Stimulated activated CD4-positive, alpha-beta T cell treated with anti-CD3 and anti-CD28 coated beads, TNF-alpha, amount 100 ng/mL, for 1 hour (primary cell): ENCODE results near the gene ISOC1.

Experiments
- DNase-seq, 3 donors: peaks; one replicate each; pipeline ENCODE4 v3.0.0-alpha.2; 2020; ENCODE audit warnings: low read depth in 3 of 3, low spot score in 1 of 3

The ISOC1 gene

GRCh38 chr5:129124608-129125007 lies 30.1 kb downstream of the ISOC1 start:
- DNase-seq: no peak

- no peak for DNase-seq
These were observed 31.3 kb downstream of the ISOC1 start for GRCh38 chr5:129125819-129126218.

DNA sequence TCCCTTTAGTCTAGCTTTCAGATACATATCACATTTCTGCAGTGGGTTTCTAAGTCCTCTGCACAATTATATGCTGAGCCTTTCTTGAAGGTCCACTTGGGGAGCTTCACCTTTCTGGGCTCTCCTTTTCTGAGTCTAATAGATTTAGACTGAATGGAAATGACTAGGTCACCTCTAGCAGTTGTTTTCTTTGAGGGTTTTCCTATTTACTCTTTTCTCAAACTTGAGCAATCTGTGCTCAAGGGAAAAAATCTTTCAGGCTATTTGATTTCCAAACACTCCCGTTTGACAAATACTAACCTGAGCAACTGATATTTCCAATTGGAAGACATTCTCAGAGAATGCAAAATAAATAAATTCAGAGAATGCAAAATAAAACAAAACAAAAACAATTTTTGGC lies 39.0 kb downstream of the ISOC1 start:
- DNase-seq: no peak

GRCh38 chr5:129135633-129136032 lies 41.1 kb downstream of the ISOC1 start:
- no peak for DNase-seq

- no peak for DNase-seq
These were observed 43.1 kb downstream of the ISOC1 start for GRCh38 chr5:129137637-129138036.

GRCh38 chr5:129141078-129141477 lies 46.5 kb downstream of the ISOC1 start:
- DNase-seq: no peak

DNA sequence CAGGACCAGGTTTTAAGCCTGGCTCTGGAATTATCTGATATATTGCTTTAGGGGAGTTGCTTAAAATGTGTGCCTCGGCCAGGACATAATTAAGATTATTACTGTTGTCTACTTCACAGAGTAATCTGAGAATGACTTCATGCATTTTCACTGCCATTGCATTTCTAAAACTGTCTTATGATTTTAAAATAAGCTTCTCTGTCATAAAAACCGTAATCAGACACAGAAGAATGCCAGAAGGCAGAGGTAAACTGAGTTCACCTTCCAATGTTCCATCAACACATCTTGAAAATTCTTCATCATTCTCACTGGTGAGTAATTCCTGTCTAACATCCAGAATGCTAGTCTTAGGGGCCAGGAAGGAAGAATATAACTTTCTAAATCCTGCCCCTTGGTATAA lies 47.1 kb downstream of the ISOC1 start:
- no peak for DNase-seq

GRCh38 chr5:129155876-129156275 lies 61.3 kb downstream of the ISOC1 start:
- DNase-seq: no peak

GRCh38 chr5:129161830-129162229 lies 67.3 kb downstream of the ISOC1 start:
- no peak for DNase-seq
